Stimulated activated memory B cell treated with anti-CD40 and anti-IgM and Interleukin-4, amounts not matched to agents 10 μg/mL and 1 μg/mL and 100 μg/mL, for 72 hours (primary cell): ENCODE results near the gene ZC3H12C.
A peak's percentile ranks its signal among the peaks of the same experiment; 100 is the strongest.

Source experiments
- ATAC-seq: fragments of 150-1000 bp; cut with Tn5 transposase; 2 replicates; pipeline ENCODE4 v1.10.0; 2021
- H3K27ac Mint-ChIP-seq: one replicate; pipeline ENCODE4 v1.8.0; 2022; ENCODE audit warnings: mild to moderate bottlenecking, mixed read lengths
- H3K27me3 Mint-ChIP-seq: one replicate; pipeline ENCODE4 v1.8.0; 2022; ENCODE audit warnings: mixed read lengths
- H3K36me3 Mint-ChIP-seq: one replicate; pipeline ENCODE4 v1.8.0; 2022; ENCODE audit warnings: mixed read lengths
- H3K4me1 Mint-ChIP-seq: one replicate; pipeline ENCODE4 v1.8.0; 2022; ENCODE audit warnings: mixed read lengths
- H3K4me3 Mint-ChIP-seq: one replicate; pipeline ENCODE4 v1.8.0; 2022; ENCODE audit warnings: mild to moderate bottlenecking, moderate library complexity, mixed read lengths
- H3K9me3 Mint-ChIP-seq: one replicate; pipeline ENCODE4 v1.8.0; 2022; ENCODE audit warnings: mixed read lengths

Gene ZC3H12C

GRCh38 chr11:110071197-110071596 is 22.0 kb upstream of the ZC3H12C start:
- Mint-ChIP-seq H3K27ac (no peak overlapping the region), H3K36me3 (no peaks in the 10 kb centered on the region), H3K9me3 (no peaks in the 10 kb centered on the region), H3K27me3 (peaks cover 49% of the 10 kb centered on the region), H3K4me1 (no peaks in the 10 kb centered on the region), H3K4me3 (no peak overlapping the region)
- no peak for ATAC-seq

DNA sequence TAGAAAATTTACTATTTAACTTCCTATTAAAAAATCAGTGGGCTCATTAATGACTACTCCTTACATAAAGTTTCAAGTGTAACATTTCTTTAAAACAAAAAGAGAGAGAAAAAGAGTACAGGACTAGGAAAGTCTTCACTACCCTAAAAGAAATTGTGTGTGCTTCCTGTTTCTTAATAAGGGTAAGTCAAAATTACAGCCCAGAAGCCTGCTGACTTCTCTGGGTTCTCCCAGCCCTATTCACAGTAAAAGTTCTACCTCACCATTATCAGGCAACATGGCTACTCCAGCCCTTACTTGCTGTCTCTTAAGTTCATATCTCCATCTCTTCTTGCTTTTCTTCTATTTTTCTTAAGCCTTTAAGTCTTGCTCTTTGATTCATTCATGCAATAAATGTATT is 20.3 kb upstream of the ZC3H12C start:
- ATAC-seq: no peak
- Mint-ChIP-seq H3K4me1 (peaks cover 4% of the 10 kb centered on the region), H3K27me3 (peaks cover 49% of the 10 kb centered on the region), H3K4me3 (no peak overlapping the region), H3K36me3 (no peaks in the 10 kb centered on the region), H3K27ac (no peak overlapping the region), H3K9me3 (no peaks in the 10 kb centered on the region)

- no peak overlapping the region for H3K27ac Mint-ChIP-seq
- H3K27me3 Mint-ChIP-seq: peaks cover 49% of the 10 kb centered on the region
- no peak for ATAC-seq
- H3K9me3 Mint-ChIP-seq: no peaks in the 10 kb centered on the region
- H3K4me1 Mint-ChIP-seq: peaks cover 5% of the 10 kb centered on the region
- H3K4me3 Mint-ChIP-seq: no peak overlapping the region
- H3K36me3 Mint-ChIP-seq: no peaks in the 10 kb centered on the region
Observed at GRCh38 chr11:110074499-110074898, 18.7 kb upstream of the ZC3H12C start.

GRCh38 chr11:110075105-110075846 is 17.9 kb upstream of the ZC3H12C start:
- Mint-ChIP-seq H3K4me1 (peaks cover 5% of the 10 kb centered on the region), H3K27me3 (peaks cover 42% of the 10 kb centered on the region), H3K36me3 (no peaks in the 10 kb centered on the region), H3K27ac (no peak overlapping the region), H3K9me3 (no peaks in the 10 kb centered on the region), H3K4me3 (no peak overlapping the region)
- no peak for ATAC-seq

DNA sequence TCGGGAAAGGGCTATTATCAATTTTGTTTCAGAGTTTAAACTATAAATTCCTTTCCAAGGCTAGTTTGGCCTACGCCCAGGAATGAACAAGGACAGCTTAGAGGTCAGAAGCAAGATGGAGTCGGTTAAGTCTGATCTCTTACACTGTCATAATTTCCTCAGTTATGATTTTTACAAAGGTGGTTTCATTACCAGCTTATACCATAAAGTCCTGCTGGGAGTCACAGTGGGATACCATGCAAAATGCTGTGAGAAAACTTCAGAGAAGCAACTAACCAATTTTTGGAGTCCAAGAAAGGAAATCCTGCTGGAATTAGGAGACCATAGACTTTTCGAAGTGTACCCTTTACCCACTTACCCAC is 17.4 kb upstream of the ZC3H12C start:
- H3K4me3 Mint-ChIP-seq: no peak overlapping the region
- ATAC-seq: no peak

GRCh38 chr11:110076371-110076965 is 16.7 kb upstream of the ZC3H12C start:
- no peaks in the 10 kb centered on the region for H3K36me3 Mint-ChIP-seq
- peaks cover 33% of the 10 kb centered on the region for H3K27me3 Mint-ChIP-seq
- no peak overlapping the region for H3K4me3 Mint-ChIP-seq
- no peaks in the 10 kb centered on the region for H3K9me3 Mint-ChIP-seq
- H3K27ac Mint-ChIP-seq: no peak overlapping the region
- no peak for ATAC-seq
- H3K4me1 Mint-ChIP-seq: peaks cover 5% of the 10 kb centered on the region

More for the DNA sequence above, 17.4 kb upstream of the ZC3H12C start:
- no peaks in the 10 kb centered on the region for H3K9me3 Mint-ChIP-seq
- no peak overlapping the region for H3K27ac Mint-ChIP-seq
- no peaks in the 10 kb centered on the region for H3K36me3 Mint-ChIP-seq
- H3K27me3 Mint-ChIP-seq: peaks cover 37% of the 10 kb centered on the region
- peaks cover 5% of the 10 kb centered on the region for H3K4me1 Mint-ChIP-seq

DNA sequence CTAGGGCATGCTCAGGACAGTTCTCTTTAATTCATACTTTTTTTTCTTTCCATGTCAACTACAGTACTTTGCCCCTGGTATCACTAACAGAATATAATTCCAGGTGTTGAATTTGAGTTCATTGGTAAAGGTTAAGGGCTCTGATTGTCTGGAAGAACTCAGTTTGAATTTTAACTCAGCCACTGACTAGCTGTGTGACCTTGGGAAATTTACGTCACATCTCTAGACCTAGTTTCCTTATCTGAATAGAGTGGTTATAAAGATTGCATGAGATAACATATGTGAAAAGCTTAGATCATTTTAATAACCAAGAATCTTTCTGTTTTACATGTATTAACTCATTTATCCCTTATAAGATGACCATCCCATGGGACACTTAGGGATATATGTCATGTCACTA is 15.8 kb upstream of the ZC3H12C start:
- Mint-ChIP-seq H3K27me3 (peaks cover 35% of the 10 kb centered on the region), H3K27ac (no peak overlapping the region), H3K9me3 (no peaks in the 10 kb centered on the region), H3K4me1 (peaks cover 5% of the 10 kb centered on the region), H3K4me3 (no peak overlapping the region), H3K36me3 (no peaks in the 10 kb centered on the region)
- no peak for ATAC-seq

DNA sequence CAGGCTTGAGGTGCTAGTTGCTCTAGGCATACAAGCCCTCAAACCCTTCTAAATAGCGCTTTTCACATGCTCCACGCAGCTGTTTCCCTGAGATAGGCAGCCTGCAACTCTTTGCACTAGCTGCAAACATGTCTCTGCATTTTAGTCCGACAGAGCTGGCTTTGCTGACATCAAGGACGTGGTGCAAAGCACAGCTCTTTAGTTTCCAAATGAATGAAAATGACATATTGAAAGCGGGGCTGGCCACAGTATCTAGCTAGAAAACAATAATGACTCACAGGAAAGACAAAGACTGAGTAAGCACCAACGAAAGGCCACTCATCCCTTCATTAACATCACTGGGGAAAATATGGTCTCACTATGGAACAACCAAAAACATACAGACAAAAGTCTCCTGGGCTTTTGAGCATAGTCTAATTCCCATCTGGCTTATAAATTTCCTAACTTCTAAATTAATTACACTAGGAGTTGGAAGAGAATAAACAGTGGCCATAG is 15.3 kb upstream of the ZC3H12C start:
- peaks cover 35% of the 10 kb centered on the region for H3K27me3 Mint-ChIP-seq
- H3K4me3 Mint-ChIP-seq: no peak overlapping the region
- no peaks in the 10 kb centered on the region for H3K9me3 Mint-ChIP-seq
- peak; percentile 86 for ATAC-seq
- peaks cover 5% of the 10 kb centered on the region for H3K4me1 Mint-ChIP-seq
- no peaks in the 10 kb centered on the region for H3K36me3 Mint-ChIP-seq
- no peak overlapping the region for H3K27ac Mint-ChIP-seq

DNA sequence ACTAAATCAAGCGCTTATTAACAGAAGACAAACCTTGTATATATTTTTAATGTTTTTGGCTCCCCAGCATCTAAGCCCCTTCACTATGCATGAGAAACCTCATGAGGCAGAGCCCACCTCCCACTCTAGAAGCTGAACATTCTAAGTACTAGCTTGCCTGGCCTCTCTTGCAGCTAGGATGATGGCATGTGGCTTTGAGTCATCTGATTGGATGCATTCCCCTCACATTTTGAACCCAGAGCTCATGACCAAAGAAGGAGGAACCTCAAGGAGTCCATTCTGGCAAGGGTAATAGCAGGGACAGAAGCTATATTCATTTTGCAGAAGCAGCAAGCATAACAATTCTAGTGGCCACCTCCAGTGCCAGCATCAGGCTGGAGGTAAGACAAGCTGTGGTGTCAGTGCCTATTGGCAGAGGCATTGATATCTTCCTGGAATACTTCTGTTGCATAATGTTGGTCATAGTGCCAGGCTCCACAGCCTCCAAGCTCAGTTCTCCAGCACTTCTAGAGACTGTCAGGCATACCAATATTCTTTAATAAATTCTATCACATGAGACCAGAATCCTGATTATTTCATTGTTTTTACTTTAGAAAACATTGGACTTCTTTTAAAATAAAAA is 14.2 kb upstream of the ZC3H12C start:
- H3K27ac Mint-ChIP-seq: no peak overlapping the region
- no peaks in the 10 kb centered on the region for H3K36me3 Mint-ChIP-seq
- ATAC-seq: no peak
- H3K27me3 Mint-ChIP-seq: peaks cover 27% of the 10 kb centered on the region
- H3K4me3 Mint-ChIP-seq: no peak overlapping the region
- H3K9me3 Mint-ChIP-seq: no peaks in the 10 kb centered on the region
- peaks cover 5% of the 10 kb centered on the region for H3K4me1 Mint-ChIP-seq

- ATAC-seq: no peak
- Mint-ChIP-seq H3K27me3 (peaks cover 24% of the 10 kb centered on the region), H3K4me3 (no peak overlapping the region), H3K27ac (no peak overlapping the region), H3K36me3 (no peaks in the 10 kb centered on the region), H3K4me1 (peaks cover 5% of the 10 kb centered on the region), H3K9me3 (no peaks in the 10 kb centered on the region)
Observed at GRCh38 chr11:110079726-110080125, 13.5 kb upstream of the ZC3H12C start.

DNA sequence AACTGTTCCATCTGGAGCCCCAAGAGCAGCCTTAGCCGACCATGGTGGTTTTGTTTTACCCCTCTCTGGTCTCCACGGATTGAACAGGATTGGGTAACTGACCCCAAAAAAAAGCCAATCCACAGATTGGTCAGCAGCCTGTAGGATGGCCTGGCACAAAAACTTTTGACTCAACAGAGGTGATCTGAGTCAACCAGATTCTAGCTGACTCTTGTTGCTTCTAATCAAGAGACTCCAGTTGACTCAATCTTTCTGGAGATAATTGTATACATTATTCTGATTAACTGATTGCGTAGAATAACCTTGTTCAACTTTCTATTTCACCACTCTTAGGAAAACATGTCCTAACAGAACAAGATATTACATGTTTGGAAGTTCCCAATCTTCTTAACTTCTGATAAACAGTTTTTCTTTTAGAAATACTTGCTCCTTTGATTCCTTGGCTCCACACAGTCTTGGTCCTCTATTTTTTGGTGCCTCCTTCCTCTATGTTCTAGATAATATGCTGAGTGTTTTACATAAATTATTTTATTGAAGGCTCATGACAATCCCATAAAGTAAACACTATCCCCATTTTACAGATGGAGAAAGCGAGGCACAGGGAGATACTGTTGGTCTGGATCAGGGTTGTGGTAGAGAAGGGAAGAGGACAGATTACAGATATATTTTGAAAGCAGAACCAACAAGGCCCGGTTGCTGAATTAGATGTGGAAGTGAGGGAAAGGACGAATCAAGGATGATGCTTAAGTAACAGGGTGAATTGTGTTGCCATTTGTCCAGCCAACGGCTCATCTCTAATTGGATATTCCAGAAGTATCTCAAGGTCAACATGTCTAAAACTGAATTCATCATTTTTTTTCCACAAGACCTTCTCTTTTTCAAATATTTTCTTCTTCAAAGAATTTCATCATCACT is 11.5 kb upstream of the ZC3H12C start:
- Mint-ChIP-seq H3K36me3 (no peaks in the 10 kb centered on the region), H3K4me3 (no peak overlapping the region), H3K9me3 (no peaks in the 10 kb centered on the region), H3K27me3 (peaks cover 9% of the 10 kb centered on the region), H3K27ac (no peak overlapping the region), H3K4me1 (peaks cover 5% of the 10 kb centered on the region)
- no peak for ATAC-seq

- Mint-ChIP-seq H3K27ac (no peak overlapping the region), H3K9me3 (no peaks in the 10 kb centered on the region), H3K27me3 (peaks cover 9% of the 10 kb centered on the region), H3K4me3 (no peak overlapping the region), H3K36me3 (no peaks in the 10 kb centered on the region), H3K4me1 (peaks cover under 1% of the 10 kb centered on the region)
- no peak for ATAC-seq
Observed at GRCh38 chr11:110082899-110083298, 10.3 kb upstream of the ZC3H12C start.

GRCh38 chr11:110085255-110085838 is 7.8 kb upstream of the ZC3H12C start:
- ATAC-seq: no peak
- Mint-ChIP-seq H3K4me3 (no peak overlapping the region), H3K27me3 (peaks cover 9% of the 10 kb centered on the region), H3K27ac (no peak overlapping the region), H3K36me3 (no peaks in the 10 kb centered on the region), H3K4me1 (no peaks in the 10 kb centered on the region), H3K9me3 (no peaks in the 10 kb centered on the region)

DNA sequence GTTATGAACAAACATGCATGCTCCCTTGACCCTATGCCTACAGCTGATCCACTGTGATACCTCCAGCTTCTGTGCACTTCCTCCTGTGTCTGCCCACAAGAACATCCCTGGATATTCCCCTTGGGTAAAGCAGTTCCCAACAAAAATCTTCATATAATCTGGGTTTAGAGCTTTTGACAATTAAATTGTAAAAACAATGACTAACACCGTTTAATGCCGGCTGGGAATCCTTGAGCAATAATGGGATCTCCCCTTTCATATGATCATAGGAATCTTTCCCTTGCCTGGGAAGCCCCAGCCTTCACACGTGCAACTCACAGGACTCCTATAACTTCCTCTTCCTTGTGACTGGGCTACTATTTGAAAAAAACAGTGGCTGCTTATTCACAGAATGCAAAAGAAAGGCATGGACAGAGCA is 6.3 kb upstream of the ZC3H12C start:
- Mint-ChIP-seq H3K9me3 (no peaks in the 10 kb centered on the region), H3K27me3 (peaks cover 2% of the 10 kb centered on the region), H3K27ac (no peak overlapping the region), H3K4me3 (no peak overlapping the region), H3K36me3 (no peaks in the 10 kb centered on the region), H3K4me1 (no peaks in the 10 kb centered on the region)
- ATAC-seq: no peak
